ENCODE results near the gene VMP1. TPM values are rescaled to one million over a fixed set of nuclear protein-coding genes. Genes with fewer than 3 reads are reported as not detected.
"Not testable (repeated sequence)": the region's sequence is repeated elsewhere in the genome, so short reads cannot be mapped to it uniquely, and the experiment has no call there.

The VMP1 gene
- total RNA-seq, 1 donor from 2014 or later = 218 TPM

- DNase-seq (ENCODE audit: extremely low read depth, low read depth, low spot score) = peak; percentile 100
Measured at GRCh38 chr17:59837308-59838051, 130.0 kb downstream of the VMP1 start.

- no peak for DNase-seq (ENCODE audit: extremely low read depth, low read depth, low spot score)
Measured at GRCh38 chr17:59838052-59838916, 130.8 kb downstream of the VMP1 start.

GRCh38 chr17:59839651-59840328 is 132.3 kb downstream of the VMP1 start:
- no peak for DNase-seq (ENCODE audit: extremely low read depth, low read depth, low spot score)

- no peak for DNase-seq (ENCODE audit: extremely low read depth, low read depth, low spot score)
Measured at GRCh38 chr17:59840329-59841090, 133.1 kb downstream of the VMP1 start.

GRCh38 chr17:59841091-59841881 is 133.8 kb downstream of the VMP1 start:
- DNase-seq (ENCODE audit: extremely low read depth, low read depth, low spot score) = not testable (repeated sequence)

GRCh38 chr17:59841882-59842263 is 134.4 kb downstream of the VMP1 start:
- not testable (repeated sequence) for DNase-seq (ENCODE audit: extremely low read depth, low read depth, low spot score)

GRCh38 chr17:59842901-59843652 is 135.6 kb downstream of the VMP1 start:
- peak; percentile 96 for DNase-seq (ENCODE audit: extremely low read depth, low read depth, low spot score)

- DNase-seq (ENCODE audit: extremely low read depth, low read depth, low spot score) = no peak
Measured at GRCh38 chr17:59844884-59845594, 137.6 kb downstream of the VMP1 start.

- no peak for DNase-seq (ENCODE audit: extremely low read depth, low read depth, low spot score)
Measured at GRCh38 chr17:59845595-59846393, 138.3 kb downstream of the VMP1 start.

GRCh38 chr17:59846394-59847165 is 139.1 kb downstream of the VMP1 start:
- peak; percentile 39 for DNase-seq (ENCODE audit: extremely low read depth, low read depth, low spot score)

GRCh38 chr17:59848385-59848668 is 140.9 kb downstream of the VMP1 start:
- no peak for DNase-seq (ENCODE audit: extremely low read depth, low read depth, low spot score)

GRCh38 chr17:59848778-59849177 is 141.3 kb downstream of the VMP1 start:
- DNase-seq (ENCODE audit: extremely low read depth, low read depth, low spot score) = no peak

GRCh38 chr17:59850311-59850710 is 142.9 kb downstream of the VMP1 start:
- DNase-seq (ENCODE audit: extremely low read depth, low read depth, low spot score) = not testable (repeated sequence)

GRCh38 chr17:59851439-59852375 is 144.3 kb downstream of the VMP1 start:
- DNase-seq (ENCODE audit: extremely low read depth, low read depth, low spot score) = no peak

GRCh38 chr17:59852847-59853167 is 145.4 kb downstream of the VMP1 start:
- not testable (repeated sequence) for DNase-seq (ENCODE audit: extremely low read depth, low read depth, low spot score)

All from glomerular endothelial cell (primary cell).